ENCODE results near the gene PDPK1.

Gene PDPK1

DNA sequence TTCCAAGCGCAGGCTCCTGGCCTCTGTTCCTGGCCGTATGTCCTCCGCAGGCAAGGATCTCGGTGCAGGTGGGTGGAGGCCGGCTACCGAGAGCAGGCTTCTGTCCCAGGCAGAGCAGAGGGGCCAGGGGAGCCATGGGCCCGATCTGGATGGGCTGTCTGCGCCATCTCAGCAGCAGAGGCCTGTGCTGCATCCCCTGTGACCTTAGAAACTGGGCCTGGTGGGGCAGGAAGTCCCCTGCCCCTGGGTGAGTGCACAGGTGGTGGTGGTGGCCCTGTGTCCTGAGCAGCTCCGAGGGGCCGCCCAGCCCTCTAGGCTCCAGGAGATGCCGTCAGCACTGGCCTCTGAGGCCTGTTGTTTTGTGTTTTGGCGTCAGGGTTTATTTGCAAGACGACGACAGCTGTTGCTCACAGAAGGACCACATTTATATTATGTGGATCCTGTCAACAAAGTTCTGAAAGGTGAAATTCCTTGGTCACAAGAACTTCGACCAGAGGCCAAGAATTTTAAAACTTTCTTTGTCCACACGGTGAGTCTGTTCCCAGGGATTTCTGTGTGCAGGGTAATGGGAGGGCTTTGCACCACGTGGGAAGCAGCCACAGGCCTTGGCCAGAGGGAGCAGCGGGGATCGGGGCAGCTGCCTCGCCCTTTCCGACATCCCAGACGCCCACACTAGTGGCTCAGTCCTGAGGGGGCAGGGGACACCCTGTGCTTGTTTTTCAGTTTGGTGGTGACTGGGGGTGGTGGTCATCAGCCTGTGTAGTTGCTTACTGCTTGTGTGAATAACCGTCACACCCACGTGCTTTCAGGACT is 59.1 kb downstream of the PDPK1 start:
- TF ChIP-seq YY1 (IDR thresholded peaks at IDR 0.05; ENCODE audit: low read depth) (no peak), EP300 (IDR thresholded peaks at IDR 0.05; ENCODE audit: borderline replicate concordance) (no peak), ZBTB7A (IDR thresholded peaks at IDR 0.05; ENCODE audit: low read depth) (no peak), CREB1 (IDR thresholded peaks at IDR 0.05; ENCODE audit: low read depth) (no peak), FOXM1 (IDR thresholded peaks at IDR 0.05; ENCODE audit: borderline replicate concordance, low read depth) (no peak), TEAD4 (IDR thresholded peaks at IDR 0.05) (no peak), TCF12 (IDR thresholded peaks at IDR 0.05; ENCODE audit: low read depth) (no peak), CEBPB (IDR thresholded peaks at IDR 0.05) (no peak)
- TF ChIP-seq, protein P1, sequence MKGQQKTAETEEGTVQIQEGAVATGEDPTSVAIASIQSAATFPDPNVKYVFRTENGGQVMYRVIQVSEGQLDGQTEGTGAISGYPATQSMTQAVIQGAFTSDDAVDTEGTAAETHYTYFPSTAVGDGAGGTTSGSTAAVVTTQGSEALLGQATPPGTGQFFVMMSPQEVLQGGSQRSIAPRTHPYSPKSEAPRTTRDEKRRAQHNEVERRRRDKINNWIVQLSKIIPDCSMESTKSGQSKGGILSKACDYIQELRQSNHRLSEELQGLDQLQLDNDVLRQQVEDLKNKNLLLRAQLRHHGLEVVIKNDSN (IDR thresholded peaks at IDR 0.05): no peak

DNA sequence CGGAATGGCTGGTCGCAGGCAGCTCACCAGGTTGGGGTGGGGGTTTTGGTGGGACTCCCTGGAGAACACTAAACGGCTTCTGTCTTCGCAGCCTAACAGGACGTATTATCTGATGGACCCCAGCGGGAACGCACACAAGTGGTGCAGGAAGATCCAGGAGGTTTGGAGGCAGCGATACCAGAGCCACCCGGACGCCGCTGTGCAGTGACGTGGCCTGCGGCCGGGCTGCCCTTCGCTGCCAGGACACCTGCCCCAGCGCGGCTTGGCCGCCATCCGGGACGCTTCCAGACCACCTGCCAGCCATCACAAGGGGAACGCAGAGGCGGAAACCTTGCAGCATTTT is 59.7 kb downstream of the PDPK1 start:
- TF ChIP-seq FOXM1 (IDR thresholded peaks at IDR 0.05; ENCODE audit: borderline replicate concordance, low read depth): no peak
- TF ChIP-seq TEAD4 (IDR thresholded peaks at IDR 0.05): no peak
- no peak for TF ChIP-seq EP300 (IDR thresholded peaks at IDR 0.05; ENCODE audit: borderline replicate concordance)
- no peak for TF ChIP-seq YY1 (IDR thresholded peaks at IDR 0.05; ENCODE audit: low read depth)
- TF ChIP-seq RAD21 (IDR thresholded peaks at IDR 0.05; ENCODE audit: low read depth): no peak
- TF ChIP-seq, protein P2, sequence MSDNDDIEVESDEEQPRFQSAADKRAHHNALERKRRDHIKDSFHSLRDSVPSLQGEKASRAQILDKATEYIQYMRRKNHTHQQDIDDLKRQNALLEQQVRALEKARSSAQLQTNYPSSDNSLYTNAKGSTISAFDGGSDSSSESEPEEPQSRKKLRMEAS (IDR thresholded peaks at IDR 0.05): no peak
- TF ChIP-seq, protein P1 (IDR thresholded peaks at IDR 0.05): no peak
- TF ChIP-seq REST (IDR thresholded peaks at IDR 0.05; ENCODE audit: low read depth): no peak
- no peak for TF ChIP-seq NFIC (IDR thresholded peaks at IDR 0.05)
- TF ChIP-seq TAF1 (IDR thresholded peaks at IDR 0.05; ENCODE audit: low read depth): no peak
- TF ChIP-seq TCF12 (IDR thresholded peaks at IDR 0.05; ENCODE audit: low read depth): no peak
- TF ChIP-seq CEBPB (IDR thresholded peaks at IDR 0.05): no peak
- TF ChIP-seq CREB1 (IDR thresholded peaks at IDR 0.05; ENCODE audit: low read depth): no peak
- no peak for TF ChIP-seq EGR1 (IDR thresholded peaks at IDR 0.05)
- TF ChIP-seq ZBTB7A (IDR thresholded peaks at IDR 0.05; ENCODE audit: low read depth): no peak

- TF ChIP-seq CREB1 (IDR thresholded peaks at IDR 0.05; ENCODE audit: low read depth) (no peak), ZBTB7A (IDR thresholded peaks at IDR 0.05; ENCODE audit: low read depth) (no peak), CEBPB (IDR thresholded peaks at IDR 0.05) (no peak), TCF12 (IDR thresholded peaks at IDR 0.05; ENCODE audit: low read depth) (no peak)
- TF ChIP-seq, protein P2 (IDR thresholded peaks at IDR 0.05): no peak
Measured at GRCh38 chr16:2598133-2598641, 60.4 kb downstream of the PDPK1 start.

GRCh38 chr16:2598723-2599122 is 60.9 kb downstream of the PDPK1 start:
- TF ChIP-seq YY1 (IDR thresholded peaks at IDR 0.05; ENCODE audit: low read depth) (no peak), FOXM1 (IDR thresholded peaks at IDR 0.05; ENCODE audit: borderline replicate concordance, low read depth) (no peak), TEAD4 (IDR thresholded peaks at IDR 0.05) (no peak), TCF12 (IDR thresholded peaks at IDR 0.05; ENCODE audit: low read depth) (no peak), REST (IDR thresholded peaks at IDR 0.05; ENCODE audit: low read depth) (no peak), NFIC (IDR thresholded peaks at IDR 0.05) (no peak), TAF1 (IDR thresholded peaks at IDR 0.05; ENCODE audit: low read depth) (no peak), CEBPB (IDR thresholded peaks at IDR 0.05) (no peak)
- TF ChIP-seq, protein P1 (IDR thresholded peaks at IDR 0.05): no peak

- TF ChIP-seq, protein P1 (IDR thresholded peaks at IDR 0.05): peak; percentile 99
- peak; percentile 60; the same call in 1 of the 2 replicates for TF ChIP-seq EGR1 (IDR thresholded peaks at IDR 0.05)
- TF ChIP-seq TCF12 (IDR thresholded peaks at IDR 0.05; ENCODE audit: low read depth): peak; percentile 85
- TF ChIP-seq CEBPB (IDR thresholded peaks at IDR 0.05): no peak
- TF ChIP-seq ZBTB7A (IDR thresholded peaks at IDR 0.05; ENCODE audit: low read depth): peak; percentile 57; the same call in 1 of the 2 replicates
- TF ChIP-seq RAD21 (IDR thresholded peaks at IDR 0.05; ENCODE audit: low read depth): no peak
- no peak for TF ChIP-seq REST (IDR thresholded peaks at IDR 0.05; ENCODE audit: low read depth)
- peak; percentile 88 for TF ChIP-seq YY1 (IDR thresholded peaks at IDR 0.05; ENCODE audit: low read depth)
- TF ChIP-seq EP300 (IDR thresholded peaks at IDR 0.05; ENCODE audit: borderline replicate concordance): peak; percentile 50; the same call in 1 of the 2 replicates
- 0 out of 2 replicates have a peak, but pooled peaks have one; percentile 40 for TF ChIP-seq CREB1 (IDR thresholded peaks at IDR 0.05; ENCODE audit: low read depth)
- peak; percentile 39; the same call in 1 of the 2 replicates for TF ChIP-seq NFIC (IDR thresholded peaks at IDR 0.05)
- peak; percentile 90 for TF ChIP-seq TAF1 (IDR thresholded peaks at IDR 0.05; ENCODE audit: low read depth)
- TF ChIP-seq TEAD4 (IDR thresholded peaks at IDR 0.05): peak; percentile 20; the same call in 1 of the 2 replicates
- TF ChIP-seq, protein P2 (IDR thresholded peaks at IDR 0.05): peak; percentile 94
- 0 out of 2 replicates have a peak, but pooled peaks have one; percentile 47 for TF ChIP-seq FOXM1 (IDR thresholded peaks at IDR 0.05; ENCODE audit: borderline replicate concordance, low read depth)
Measured at GRCh38 chr16:2603165-2604015, 65.6 kb downstream of the PDPK1 start.
